Measurements from ENCODE around the gene NIN.

The NIN gene

GRCh38 chr14:50830932-50831725 lies at the start of gene NIN:
Gene NIN, minus strand, starts transcription at chr14:50831162. Its CDS starts 9,106 bp downstream, at chr14:50822056.
- no CpG with 5 or more reads among the region's 97 CpGs for WGBS (ENCODE audit: insufficient coverage, insufficient read length)
- no peaks in the 10 kb centered on the region for H3K9me3 ChIP-seq (ENCODE audit: control insufficient read depth, insufficient read depth, low read length)
- peak within 1 kb of the TSS; percentile 60 for H3K4me3 ChIP-seq (ENCODE audit: low read length)
- DNase-seq (ENCODE audit: low read depth, low spot score) = no peak
- no peaks in the 10 kb centered on the region for H3K36me3 ChIP-seq (ENCODE audit: control insufficient read depth, insufficient read depth, low read length)
- no peak within 1 kb of the TSS for H3K27ac ChIP-seq (ENCODE audit: low read length)
- H3K4me1 ChIP-seq (ENCODE audit: control insufficient read depth, insufficient read depth, low read length) = peaks cover 2% of the 10 kb centered on the region; the same call in 1 of the 2 replicates
- peaks cover 22% of the 10 kb centered on the region for H3K27me3 ChIP-seq (ENCODE audit: control insufficient read depth, insufficient read depth, low read length)

GRCh38 chr14:50875359-50876070 lies 44.6 kb upstream of the NIN start:
- Histone ChIP-seq H3K27ac (ENCODE audit: low read length) (no peak overlapping the region), H3K4me3 (ENCODE audit: low read length) (no peak overlapping the region), H3K27me3 (ENCODE audit: control insufficient read depth, insufficient read depth, low read length) (peaks cover 4% of the 10 kb centered on the region), H3K9me3 (ENCODE audit: control insufficient read depth, insufficient read depth, low read length) (no peaks in the 10 kb centered on the region), H3K4me1 (ENCODE audit: control insufficient read depth, insufficient read depth, low read length) (0 out of 2 replicates have a peak, but pooled peaks cover 1% of the 10 kb centered on the region), H3K36me3 (ENCODE audit: control insufficient read depth, insufficient read depth, low read length) (no peaks in the 10 kb centered on the region)
- no peak for DNase-seq (ENCODE audit: low read depth, low spot score)
- no CpG with 5 or more reads among the region's 7 CpGs for whole genome bisulfite sequencing (ENCODE audit: insufficient coverage, insufficient read length)

GRCh38 chr14:50874757-50875156 lies 43.8 kb upstream of the NIN start:
- no peak for DNase-seq (ENCODE audit: low read depth, low spot score)
- WGBS (ENCODE audit: insufficient coverage, insufficient read length) = no CpG with 5 or more reads among the region's 2 CpGs
- Histone ChIP-seq H3K4me3 (ENCODE audit: low read length) (no peak overlapping the region), H3K4me1 (ENCODE audit: control insufficient read depth, insufficient read depth, low read length) (0 out of 2 replicates have a peak, but pooled peaks cover 1% of the 10 kb centered on the region), H3K27me3 (ENCODE audit: control insufficient read depth, insufficient read depth, low read length) (peaks cover 4% of the 10 kb centered on the region), H3K36me3 (ENCODE audit: control insufficient read depth, insufficient read depth, low read length) (no peaks in the 10 kb centered on the region), H3K9me3 (ENCODE audit: control insufficient read depth, insufficient read depth, low read length) (no peaks in the 10 kb centered on the region), H3K27ac (ENCODE audit: low read length) (no peak overlapping the region)

GRCh38 chr14:50871914-50872732 lies 41.2 kb upstream of the NIN start, which contains the start of gene ABHD12B:
Gene ABHD12B, plus strand, starts transcription at chr14:50872053. Its CDS starts 122 bp downstream, at chr14:50872175.
- WGBS (ENCODE audit: insufficient coverage, insufficient read length) = no CpG with 5 or more reads among the region's 63 CpGs
- DNase-seq (ENCODE audit: low read depth, low spot score) = no peak
- Histone ChIP-seq H3K36me3 (ENCODE audit: control insufficient read depth, insufficient read depth, low read length) (no peaks in the 10 kb centered on the region), H3K27ac (ENCODE audit: low read length) (no peak within 1 kb of the TSS), H3K4me1 (ENCODE audit: control insufficient read depth, insufficient read depth, low read length) (0 out of 2 replicates have a peak, but pooled peaks cover 1% of the 10 kb centered on the region), H3K4me3 (ENCODE audit: low read length) (peak within 1 kb of the TSS; percentile 64; the same call in 1 of the 2 replicates), H3K9me3 (ENCODE audit: control insufficient read depth, insufficient read depth, low read length) (no peaks in the 10 kb centered on the region), H3K27me3 (ENCODE audit: control insufficient read depth, insufficient read depth, low read length) (peaks cover 4% of the 10 kb centered on the region)

- no peaks in the 10 kb centered on the region for H3K9me3 ChIP-seq (ENCODE audit: control insufficient read depth, insufficient read depth, low read length)
- 0 out of 2 replicates have a peak, but pooled peaks cover 1% of the 10 kb centered on the region for H3K4me1 ChIP-seq (ENCODE audit: control insufficient read depth, insufficient read depth, low read length)
- no peak overlapping the region for H3K27ac ChIP-seq (ENCODE audit: low read length)
- no CpG with 5 or more reads among the region's 5 CpGs for WGBS (ENCODE audit: insufficient coverage, insufficient read length)
- H3K36me3 ChIP-seq (ENCODE audit: control insufficient read depth, insufficient read depth, low read length) = no peaks in the 10 kb centered on the region
- DNase-seq (ENCODE audit: low read depth, low spot score) = no peak
- peaks cover 4% of the 10 kb centered on the region for H3K27me3 ChIP-seq (ENCODE audit: control insufficient read depth, insufficient read depth, low read length)
- no peak overlapping the region for H3K4me3 ChIP-seq (ENCODE audit: low read length)
Observed at GRCh38 chr14:50871228-50871627, 40.3 kb upstream of the NIN start.

- no CpG with 5 or more reads among the region's 11 CpGs for WGBS (ENCODE audit: insufficient coverage, insufficient read length)
- Histone ChIP-seq H3K4me3 (ENCODE audit: low read length) (no peak overlapping the region), H3K27ac (ENCODE audit: low read length) (no peak overlapping the region), H3K9me3 (ENCODE audit: control insufficient read depth, insufficient read depth, low read length) (no peaks in the 10 kb centered on the region), H3K4me1 (ENCODE audit: control insufficient read depth, insufficient read depth, low read length) (no peaks in the 10 kb centered on the region), H3K27me3 (ENCODE audit: control insufficient read depth, insufficient read depth, low read length) (no peaks in the 10 kb centered on the region), H3K36me3 (ENCODE audit: control insufficient read depth, insufficient read depth, low read length) (no peaks in the 10 kb centered on the region)
- DNase-seq (ENCODE audit: low read depth, low spot score) = no peak
Observed at GRCh38 chr14:50865391-50866076, 34.6 kb upstream of the NIN start.

- no peak for DNase-seq (ENCODE audit: low read depth, low spot score)
- Histone ChIP-seq H3K27ac (ENCODE audit: low read length) (no peak overlapping the region), H3K36me3 (ENCODE audit: control insufficient read depth, insufficient read depth, low read length) (no peaks in the 10 kb centered on the region), H3K4me3 (ENCODE audit: low read length) (no peak overlapping the region), H3K4me1 (ENCODE audit: control insufficient read depth, insufficient read depth, low read length) (peaks cover under 1% of the 10 kb centered on the region; the same call in 1 of the 2 replicates), H3K9me3 (ENCODE audit: control insufficient read depth, insufficient read depth, low read length) (no peaks in the 10 kb centered on the region), H3K27me3 (ENCODE audit: control insufficient read depth, insufficient read depth, low read length) (no peaks in the 10 kb centered on the region)
- no CpG with 5 or more reads among the region's 5 CpGs for WGBS (ENCODE audit: insufficient coverage, insufficient read length)
Observed at GRCh38 chr14:50864946-50865345, 34.0 kb upstream of the NIN start.

GRCh38 chr14:50864237-50864636 lies 33.3 kb upstream of the NIN start:
- no peaks in the 10 kb centered on the region for H3K9me3 ChIP-seq (ENCODE audit: control insufficient read depth, insufficient read depth, low read length)
- H3K36me3 ChIP-seq (ENCODE audit: control insufficient read depth, insufficient read depth, low read length) = no peaks in the 10 kb centered on the region
- H3K4me1 ChIP-seq (ENCODE audit: control insufficient read depth, insufficient read depth, low read length) = peaks cover 2% of the 10 kb centered on the region; the same call in 1 of the 2 replicates
- no peak overlapping the region for H3K27ac ChIP-seq (ENCODE audit: low read length)
- no peak overlapping the region for H3K4me3 ChIP-seq (ENCODE audit: low read length)
- no peak for DNase-seq (ENCODE audit: low read depth, low spot score)
- H3K27me3 ChIP-seq (ENCODE audit: control insufficient read depth, insufficient read depth, low read length) = no peaks in the 10 kb centered on the region

- DNase-seq (ENCODE audit: low read depth, low spot score) = no peak
- H3K4me3 ChIP-seq (ENCODE audit: low read length) = no peak overlapping the region
- WGBS (ENCODE audit: insufficient coverage, insufficient read length) = no CpG with 5 or more reads among the region's 4 CpGs
- no peaks in the 10 kb centered on the region for H3K9me3 ChIP-seq (ENCODE audit: control insufficient read depth, insufficient read depth, low read length)
- H3K27me3 ChIP-seq (ENCODE audit: control insufficient read depth, insufficient read depth, low read length) = no peaks in the 10 kb centered on the region
- H3K27ac ChIP-seq (ENCODE audit: low read length) = no peak overlapping the region
- peaks cover 2% of the 10 kb centered on the region; the same call in 1 of the 2 replicates for H3K4me1 ChIP-seq (ENCODE audit: control insufficient read depth, insufficient read depth, low read length)
- H3K36me3 ChIP-seq (ENCODE audit: control insufficient read depth, insufficient read depth, low read length) = no peaks in the 10 kb centered on the region
Observed at GRCh38 chr14:50862036-50862570, 31.1 kb upstream of the NIN start.
